ENCODE results near the gene AKAP3.
A peak's percentile ranks its signal among the peaks of the same experiment; 100 is the strongest.

AKAP3 gene

DNA sequence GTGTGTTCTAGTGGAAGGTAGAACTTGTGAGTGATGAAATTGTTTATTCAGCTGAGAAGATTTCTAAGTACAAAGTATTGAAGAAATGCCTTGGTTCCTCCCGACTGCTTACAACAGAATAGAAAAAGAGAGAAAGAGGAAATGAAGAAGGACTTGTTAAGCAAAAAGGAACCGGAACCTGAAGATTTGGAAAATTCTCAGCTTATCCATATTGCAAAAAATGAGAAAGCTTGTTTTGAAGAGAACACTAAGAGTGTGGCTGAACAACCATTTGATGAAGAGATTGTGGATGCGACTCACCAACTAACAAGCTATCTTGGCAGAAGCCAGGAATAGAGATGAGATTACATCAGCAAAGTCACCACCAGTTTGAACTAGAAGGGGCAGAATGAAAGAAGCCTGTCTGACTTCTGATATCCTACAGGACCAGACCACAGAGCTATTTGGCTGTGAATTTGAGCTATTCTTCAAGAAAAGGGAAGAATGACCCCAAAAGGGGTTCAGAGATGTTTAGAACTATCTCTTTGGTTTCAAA lies 15.2 kb upstream of the AKAP3 start:
- H3K4me3 ChIP-seq (ENCODE audit: low read depth, low read length), result no peak overlapping the region
- TF ChIP-seq, protein P1, sequence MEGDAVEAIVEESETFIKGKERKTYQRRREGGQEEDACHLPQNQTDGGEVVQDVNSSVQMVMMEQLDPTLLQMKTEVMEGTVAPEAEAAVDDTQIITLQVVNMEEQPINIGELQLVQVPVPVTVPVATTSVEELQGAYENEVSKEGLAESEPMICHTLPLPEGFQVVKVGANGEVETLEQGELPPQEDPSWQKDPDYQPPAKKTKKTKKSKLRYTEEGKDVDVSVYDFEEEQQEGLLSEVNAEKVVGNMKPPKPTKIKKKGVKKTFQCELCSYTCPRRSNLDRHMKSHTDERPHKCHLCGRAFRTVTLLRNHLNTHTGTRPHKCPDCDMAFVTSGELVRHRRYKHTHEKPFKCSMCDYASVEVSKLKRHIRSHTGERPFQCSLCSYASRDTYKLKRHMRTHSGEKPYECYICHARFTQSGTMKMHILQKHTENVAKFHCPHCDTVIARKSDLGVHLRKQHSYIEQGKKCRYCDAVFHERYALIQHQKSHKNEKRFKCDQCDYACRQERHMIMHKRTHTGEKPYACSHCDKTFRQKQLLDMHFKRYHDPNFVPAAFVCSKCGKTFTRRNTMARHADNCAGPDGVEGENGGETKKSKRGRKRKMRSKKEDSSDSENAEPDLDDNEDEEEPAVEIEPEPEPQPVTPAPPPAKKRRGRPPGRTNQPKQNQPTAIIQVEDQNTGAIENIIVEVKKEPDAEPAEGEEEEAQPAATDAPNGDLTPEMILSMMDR (IDR thresholded peaks at IDR 0.05; ENCODE audit: low read depth, low read length), result no peak
- peak; percentile 79 for DNase-seq (ENCODE audit: low read depth, low spot score)
- in situ Hi-C loops (cut with HindIII; ENCODE audit: low sequenced_read_pairs), result no loop called here

DNA sequence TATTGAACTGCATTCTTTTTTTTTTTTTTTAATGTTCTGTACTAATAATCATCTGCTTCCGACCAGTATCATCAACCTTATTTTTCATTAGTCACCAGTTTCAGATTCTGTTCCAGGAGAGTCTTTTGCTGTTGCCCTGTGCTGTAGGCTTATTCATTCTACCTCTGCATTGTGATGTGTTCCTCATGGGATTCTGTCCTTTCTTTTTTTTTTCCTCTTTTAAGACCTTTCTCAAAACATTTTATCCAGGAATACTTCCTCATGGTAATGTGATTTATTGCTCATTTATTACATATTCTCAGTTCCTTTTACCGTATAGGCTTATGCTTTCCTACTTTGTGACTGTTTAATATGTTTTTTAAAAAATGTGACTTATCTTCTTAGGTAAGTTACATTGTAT lies 4.8 kb upstream of the AKAP3 start:
- TF ChIP-seq, protein P1 (IDR thresholded peaks at IDR 0.05; ENCODE audit: low read depth, low read length), result no peak
- no peak for DNase-seq (ENCODE audit: low read depth, low spot score)
- in situ Hi-C loops (cut with HindIII; ENCODE audit: low sequenced_read_pairs), result no loop called here
- no peak overlapping the region for H3K4me3 ChIP-seq (ENCODE audit: low read depth, low read length)

DNA sequence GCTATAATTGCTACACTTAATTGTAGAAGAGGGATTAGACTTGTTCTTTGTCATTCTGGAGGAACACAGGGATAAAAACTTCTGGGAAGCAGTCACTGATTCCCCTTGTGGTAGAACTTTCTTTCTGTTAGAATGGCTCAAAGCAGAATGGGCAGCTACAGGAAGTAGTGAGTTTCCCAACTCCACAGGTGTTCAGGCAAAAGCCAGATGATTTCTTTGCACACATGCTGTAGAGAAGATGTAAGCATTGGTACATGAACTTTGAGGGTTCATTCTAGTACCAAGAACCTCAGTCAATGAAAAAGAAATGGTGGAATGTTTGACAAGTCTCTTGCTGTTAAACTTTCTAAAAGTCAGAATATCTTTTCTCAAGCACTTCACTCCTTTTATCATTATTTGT lies 4.4 kb upstream of the AKAP3 start:
- H3K4me3 ChIP-seq (ENCODE audit: low read depth, low read length), result no peak overlapping the region
- no peak for DNase-seq (ENCODE audit: low read depth, low spot score)
- TF ChIP-seq, protein P1 (IDR thresholded peaks at IDR 0.05; ENCODE audit: low read depth, low read length), result no peak
- in situ Hi-C loops (cut with HindIII; ENCODE audit: low sequenced_read_pairs), result no loop called here

DNA sequence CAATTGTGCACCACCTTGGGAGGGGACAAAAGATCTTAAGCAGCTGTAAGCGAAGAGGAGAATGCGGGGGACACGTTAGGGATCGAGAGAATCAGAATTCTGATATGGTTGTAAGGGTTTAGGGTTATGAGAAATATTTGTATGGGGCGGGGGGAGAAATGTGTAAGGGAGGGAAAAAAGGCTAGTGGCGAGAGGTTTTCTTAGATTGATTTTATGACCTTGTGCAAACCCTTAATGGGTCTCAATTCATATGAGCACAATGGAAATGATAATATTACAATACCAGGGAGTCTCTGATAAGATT lies 459 bp upstream of the AKAP3 start:
- no peak for DNase-seq (ENCODE audit: low read depth, low spot score)
- TF ChIP-seq, protein P1 (IDR thresholded peaks at IDR 0.05; ENCODE audit: low read depth, low read length), result no peak
- in situ Hi-C loops (cut with HindIII; ENCODE audit: low sequenced_read_pairs), result no loop called here
- peak overlapping the region; percentile 73 for H3K4me3 ChIP-seq (ENCODE audit: low read depth, low read length)

DNA sequence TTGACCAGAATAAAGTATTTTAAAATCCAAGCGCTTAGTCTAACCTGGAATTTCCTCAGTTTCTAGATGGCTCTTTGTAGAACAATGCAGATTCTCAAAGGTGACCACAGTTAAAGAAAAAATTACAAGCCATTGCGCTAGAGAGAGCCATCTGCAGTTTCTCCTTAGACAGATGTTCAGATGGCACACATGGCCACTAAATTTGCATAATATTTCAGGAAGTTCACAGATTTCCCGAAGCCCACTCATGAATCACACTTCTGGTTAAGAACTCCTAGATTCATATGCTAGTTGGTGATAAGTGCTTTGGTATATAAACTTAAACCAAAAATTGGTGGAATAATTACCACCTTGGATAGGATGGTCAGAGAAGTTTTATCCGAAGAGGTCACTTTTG lies 749 bp downstream of the AKAP3 start:
- TF ChIP-seq, protein P1 (IDR thresholded peaks at IDR 0.05; ENCODE audit: low read depth, low read length), result no peak
- H3K4me3 ChIP-seq (ENCODE audit: low read depth, low read length), result peak overlapping the region; percentile 73
- no peak for DNase-seq (ENCODE audit: low read depth, low spot score)
- in situ Hi-C loops (cut with HindIII; ENCODE audit: low sequenced_read_pairs), result no loop called here

DNA sequence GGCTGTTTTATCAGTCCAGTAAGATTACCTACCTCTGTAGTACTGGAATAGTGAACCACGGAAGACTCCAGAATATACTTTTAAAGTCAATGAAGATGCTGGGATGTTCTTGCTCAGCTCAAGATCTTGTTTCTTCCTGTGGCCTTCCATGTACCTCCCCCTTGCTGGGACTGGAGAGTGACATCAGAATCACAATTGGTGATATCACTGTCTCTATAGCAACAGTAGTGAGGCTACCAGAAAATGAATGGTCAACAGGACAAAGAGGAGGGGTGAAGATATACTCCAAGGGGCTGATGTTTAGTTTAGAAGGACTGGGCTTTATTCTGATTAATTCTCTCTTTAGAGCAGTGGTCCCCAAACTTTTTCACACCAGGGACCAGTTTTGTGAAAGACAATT lies 3.8 kb downstream of the AKAP3 start:
- DNase-seq (ENCODE audit: low read depth, low spot score), result no peak
- TF ChIP-seq, protein P1 (IDR thresholded peaks at IDR 0.05; ENCODE audit: low read depth, low read length), result no peak
- in situ Hi-C loops (cut with HindIII; ENCODE audit: low sequenced_read_pairs), result no loop called here
- no peak overlapping the region for H3K4me3 ChIP-seq (ENCODE audit: low read depth, low read length)

DNA sequence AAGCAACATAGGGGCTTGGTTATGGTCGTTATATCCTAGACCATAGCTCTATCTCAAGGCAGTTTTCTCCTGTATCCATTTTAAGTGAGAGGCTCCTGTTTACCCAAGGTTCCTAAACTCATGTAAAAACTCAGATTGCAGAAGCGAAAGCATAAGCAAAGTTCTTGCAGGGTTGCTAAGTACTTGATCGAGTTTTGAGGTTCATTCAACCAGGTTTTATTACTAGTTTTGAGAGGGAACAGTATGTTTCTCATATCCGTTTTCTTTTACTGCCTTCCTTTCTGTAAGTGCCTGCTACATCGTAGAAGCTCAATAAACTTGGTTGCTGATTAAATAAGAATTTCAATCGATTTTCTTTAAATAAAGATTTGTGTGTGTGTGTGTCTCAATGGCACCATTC lies 5.1 kb downstream of the AKAP3 start:
- TF ChIP-seq, protein P1 (IDR thresholded peaks at IDR 0.05; ENCODE audit: low read depth, low read length), result no peak
- H3K4me3 ChIP-seq (ENCODE audit: low read depth, low read length), result no peak overlapping the region
- no peak for DNase-seq (ENCODE audit: low read depth, low spot score)
- in situ Hi-C loops (cut with HindIII; ENCODE audit: low sequenced_read_pairs), result no loop called here

Data from astrocyte of the spinal cord (primary cell).